IMR-90 (cell line): ENCODE measurements around the gene PTPRF. TPM values are rescaled to one million over a fixed set of nuclear protein-coding genes. Genes with fewer than 3 reads are reported as not detected.

Experiments used
- ATAC-seq: fragments of 200-7000 bp; cut with Tn5 transposase; 2 replicates; pipeline ENCODE4 v1.9.1; 2020; ENCODE audit warnings: low read depth, mild to moderate bottlenecking, moderate library complexity
- BruUV-seq: library from RNA; stranded (reverse); fragments of 400-500 nt; replicated peaks from 2 replicates; lab custom pipeline; 2021; lab: Mats Ljungman, UMichigan
- CTCF ChIA-PET: fragments of 300-600 bp; formaldehyde crosslinking; extraction: SDS; loops from one replicate; lab custom pipeline; 2021; ENCODE audit warnings: antibody characterized with exemption; lab: Yijun Ruan, JAX
- POLR2A ChIA-PET: fragments of 300-600 bp; sonication (Branson Sonifier 250); formaldehyde crosslinking; loops from one replicate; lab custom pipeline; 2022; ENCODE audit warnings: antibody characterized with exemption; ENCODE audit not compliant: unreplicated experiment; lab: Charles Lee
- DNase-seq: peaks from one replicate; pipeline ENCODE4 v3.0.0; 2013
- H2AFZ ChIP-seq: replicated peaks from 2 replicates; pipeline ENCODE3; 2013; ENCODE audit warnings: low read length, mild to moderate bottlenecking; ENCODE audit not compliant: poor library complexity
- H2AK5ac ChIP-seq: 2 replicates; pipeline ENCODE4 v1.6.1; 2013; ENCODE audit warnings: low read depth, low read length, inconsistent platforms
- H2AK9ac ChIP-seq: replicated peaks from 2 replicates; pipeline ENCODE3; 2013; ENCODE audit warnings: mild to moderate bottlenecking, low read depth, low read length, moderate library complexity; ENCODE audit not compliant: poor library complexity
- H2BK120ac ChIP-seq: 2 replicates; pipeline ENCODE4 v1.6.1; 2013; ENCODE audit warnings: low read depth, low read length, inconsistent platforms
- H2BK15ac ChIP-seq: 3 replicates; pipeline ENCODE4 v1.6.1; 2013; ENCODE audit warnings: low read depth, low read length, inconsistent platforms
- H2BK20ac ChIP-seq: 2 replicates; pipeline ENCODE4 v1.6.1; 2013; ENCODE audit warnings: low read depth, mild to moderate bottlenecking, inconsistent platforms, low read length, moderate library complexity
- H2BK5ac ChIP-seq: 2 replicates; pipeline ENCODE4 v1.6.1; 2013; ENCODE audit warnings: mild to moderate bottlenecking, low read depth, low read length, inconsistent platforms; ENCODE audit not compliant: poor library complexity, severe bottlenecking
- H3K14ac ChIP-seq: replicated peaks from 2 replicates; pipeline ENCODE4 v1.6.1; 2013; ENCODE audit warnings: low read depth, low read length, inconsistent platforms
- H3K18ac ChIP-seq: 2 replicates; pipeline ENCODE4 v1.6.1; 2013; ENCODE audit warnings: low read depth, low read length, control low read depth
- H3K23ac ChIP-seq: 2 replicates; pipeline ENCODE4 v1.6.1; 2013; ENCODE audit warnings: low read depth, low read length, inconsistent platforms
- H3K27ac ChIP-seq: 2 replicates; pipeline ENCODE4 v1.5.1; 2013; ENCODE audit warnings: mild to moderate bottlenecking, control low read depth, low read length; ENCODE audit not compliant: insufficient read depth
- H3K27me3 ChIP-seq: 2 replicates; pipeline ENCODE4 v1.6.1; 2013; ENCODE audit warnings: low read length; ENCODE audit not compliant: control insufficient read depth, insufficient read depth
- H3K36me3 ChIP-seq: 2 replicates; pipeline ENCODE4 v1.6.1; 2013; ENCODE audit warnings: low read length, mixed read lengths; ENCODE audit not compliant: control insufficient read depth, insufficient read depth
- H3K4ac ChIP-seq: 2 replicates; pipeline ENCODE4 v1.6.1; 2013; ENCODE audit warnings: low read depth, low read length, inconsistent platforms
- H3K4me1 ChIP-seq: 2 replicates; pipeline ENCODE4 v1.6.1; 2013; ENCODE audit warnings: low read length, mixed read lengths; ENCODE audit not compliant: control insufficient read depth, insufficient read depth
- H3K4me2 ChIP-seq: 2 replicates; pipeline ENCODE4 v1.6.1; 2013; ENCODE audit warnings: low read depth, mild to moderate bottlenecking, control low read depth, low read length, moderate library complexity
- H3K4me3 ChIP-seq: 2 replicates; pipeline ENCODE4 v1.5.1; 2013; ENCODE audit warnings: low read depth, mild to moderate bottlenecking, control low read depth, low read length, moderate library complexity; ENCODE audit not compliant: insufficient read depth
- H3K56ac ChIP-seq: 2 replicates; pipeline ENCODE4 v1.6.1; 2013; ENCODE audit warnings: low read length, inconsistent platforms; ENCODE audit not compliant: insufficient read depth; ENCODE audit errors: extremely low read depth
- H3K79me1 ChIP-seq, 2 experiments: 2 replicates each; pipeline ENCODE4 v1.6.1; 2013; ENCODE audit warnings: low read length in 2 of 2, inconsistent platforms in 1 of 2, low read depth in 1 of 2
- H3K9ac ChIP-seq: 2 replicates; pipeline ENCODE4 v1.6.1; 2013; ENCODE audit warnings: low read depth, low read length, control low read depth
- H3K9me1 ChIP-seq: 2 replicates; pipeline ENCODE4 v1.6.1; 2013; ENCODE audit warnings: low read length, inconsistent platforms; ENCODE audit not compliant: insufficient read depth
- H3K9me3 ChIP-seq: 2 replicates; pipeline ENCODE4 v1.6.1; 2013; ENCODE audit warnings: low read length; ENCODE audit not compliant: control insufficient read depth, insufficient read depth
- H4K20me1 ChIP-seq: 2 replicates; pipeline ENCODE4 v1.6.1; 2013; ENCODE audit warnings: low read length, inconsistent platforms; ENCODE audit not compliant: insufficient read depth
- H4K5ac ChIP-seq: 2 replicates; pipeline ENCODE4 v1.6.1; 2013; ENCODE audit warnings: mild to moderate bottlenecking, low read depth, low read length, control low read depth
- H4K8ac ChIP-seq, 2 experiments: 2 replicates each; pipeline ENCODE4 v1.6.1; 2013; ENCODE audit warnings: low read depth in 2 of 2, low read length in 2 of 2, control low read depth in 1 of 2, inconsistent platforms in 1 of 2
- H4K91ac ChIP-seq: 2 replicates; pipeline ENCODE4 v1.6.1; 2013; ENCODE audit warnings: low read depth, low read length, inconsistent platforms; ENCODE audit not compliant: insufficient read depth
- BHLHE40 ChIP-seq: fragments of 150-350 bp; IDR thresholded peaks from 2 replicates; pipeline ENCODE4 v1.6.1; 2016; ENCODE audit warnings: mild to moderate bottlenecking, low read depth, low read length
- CEBPB ChIP-seq: IDR thresholded peaks from 2 replicates; pipeline ENCODE4 v1.6.1; 2012; ENCODE audit warnings: low read depth, low read length, improper control_type of control experiment
- CHD1 ChIP-seq: IDR thresholded peaks from 2 replicates; pipeline ENCODE4 v1.6.1; 2012; ENCODE audit warnings: low read depth, low read length, improper control_type of control experiment
- CTCF ChIP-seq: conservative IDR thresholded peaks from 2 replicates; pipeline ENCODE4 v1.5.1; 2012; ENCODE audit warnings: mild to moderate bottlenecking, low read depth, low read length, improper control_type of control experiment
- ELK1 ChIP-seq: fragments of 150-350 bp; IDR thresholded peaks from 2 replicates; pipeline ENCODE4 v1.6.1; 2016; ENCODE audit warnings: low read depth, mild to moderate bottlenecking, low read length, moderate library complexity, borderline replicate concordance
- FOS ChIP-seq: fragments of 150-350 bp; IDR thresholded peaks from 2 replicates; pipeline ENCODE4 v1.6.1; 2016; ENCODE audit warnings: low read depth, low read length
- MAFK ChIP-seq: IDR thresholded peaks from 2 replicates; pipeline ENCODE4 v1.6.1; 2012; ENCODE audit warnings: low read depth, low read length, improper control_type of control experiment
- MAZ ChIP-seq: IDR thresholded peaks from 2 replicates; pipeline ENCODE4 v1.6.1; 2012; ENCODE audit warnings: low read depth, mild to moderate bottlenecking, low read length, improper control_type of control experiment, moderate library complexity, borderline replicate concordance
- MXI1 ChIP-seq: IDR thresholded peaks from 2 replicates; pipeline ENCODE4 v1.6.1; 2012; ENCODE audit warnings: low read depth, mild to moderate bottlenecking, low read length, moderate library complexity, borderline replicate concordance
- NFE2L2 ChIP-seq: fragments of 150-350 bp; IDR thresholded peaks from 2 replicates; pipeline ENCODE4 v1.6.1; 2016; ENCODE audit warnings: low read depth, mild to moderate bottlenecking, low read length
- RAD21 ChIP-seq: IDR thresholded peaks from 2 replicates; pipeline ENCODE4 v1.6.1; 2012; ENCODE audit warnings: low read length, improper control_type of control experiment
- RCOR1 ChIP-seq: IDR thresholded peaks from 2 replicates; pipeline ENCODE4 v1.6.1; 2012; ENCODE audit warnings: mild to moderate bottlenecking, low read length, improper control_type of control experiment; ENCODE audit not compliant: insufficient replicate concordance
- SMC3 ChIP-seq: fragments of 150-350 bp; IDR thresholded peaks from 2 replicates; pipeline ENCODE4 v1.6.1; 2016; ENCODE audit warnings: low read depth, mild to moderate bottlenecking, antibody characterized with exemption, low read length, moderate library complexity
- USF2 ChIP-seq: fragments of 150-350 bp; IDR thresholded peaks from 2 replicates; pipeline ENCODE4 v1.6.1; 2017; ENCODE audit warnings: mild to moderate bottlenecking, antibody characterized with exemption, low read length, low read depth
- WGBS, 2 experiments: methylation state at CpG; one replicate each; pipeline versions ENCODE4 v1.1.5 to v1.1.7; 2013; ENCODE audit warnings: missing lambda C conversion rate in 2 of 2; ENCODE audit not compliant: insufficient read length in 1 of 2; ENCODE audit errors: extremely low coverage in 2 of 2; 5-methylcytosine and 5-hydroxymethylcytosine counted together
- dilution Hi-C: fragments of 300-500 bp; cut with HindIII; formaldehyde crosslinking; loops from one replicate; pipeline ENCODE4 v1.14.3; 2018; ENCODE audit warnings: low sequenced_read_pairs; ENCODE audit not compliant: unreplicated experiment
- in situ Hi-C: fragments of 300-500 bp; cut with MboI; formaldehyde crosslinking; loops from 3 replicates; pipeline ENCODE4 v1.14.3; 2019; ENCODE audit warnings: low sequenced_read_pairs, inconsistent platforms, mixed read lengths
- intact Hi-C: fragments of 100-400 bp; cut with micrococcal nuclease; formaldehyde crosslinking; loops from 2 replicates; pipeline ENCODE4 v1.10.0; 2022
- polyA plus RNA-seq, 3 experiments: library from polyadenylated mRNA; depleted of rRNA; stranded (reverse); fragments of >200 nt; gene quantifications; 2 replicates each; pipeline ENCODE4 v1.2.3, GENCODE V29; 2012; ENCODE audit warnings: low replicate concordance in 1 of 3
- total RNA-seq: library from RNA; depleted of rRNA; stranded (reverse); fragments of >200 nt; gene quantifications from 2 replicates; pipeline ENCODE4 v1.2.3, GENCODE V29; 2012

Gene PTPRF
- total and polyA plus RNA-seq, 2 of the 4 experiments (the other 2 are of a cell fraction) = 25.8 to 92.3 TPM

- in situ Hi-C loops (no loop called here), dilution Hi-C loops (no loop called here), intact Hi-C loops (loop anchor here (2.0 kb wide), 1 partner anchor 15 kb away; no protein-coding TSS in a partner anchor)
- no peak overlapping the region for H3K56ac ChIP-seq
- H2BK15ac ChIP-seq = no peak overlapping the region
- H2AFZ ChIP-seq = peak overlapping the region; percentile 63
- H3K23ac ChIP-seq = peak overlapping the region; percentile 43; the same call in 1 of the 2 replicates
- CTCF ChIA-PET = no interaction called here
- ATAC-seq (no peak), DNase-seq (no peak)
- no TSS peak for BruUV-seq
- H3K9me3 ChIP-seq = no peaks in the 10 kb centered on the region
- H4K8ac ChIP-seq = 0 out of 4 replicates have a peak overlapping the region, but pooled peaks of 1 of the 2 experiments have one; percentile 22
- H3K27me3 ChIP-seq = no peaks in the 10 kb centered on the region
- H3K27ac ChIP-seq = no peak overlapping the region
- WGBS, 2 experiments = 100% methylated on average over 1 of the region's 5 CpGs; no CpG with 5 or more reads in 1 of the 2 experiments
- no peak overlapping the region for H2BK20ac ChIP-seq
- peaks cover 5 to 58% of the 10 kb centered on the region in 2 experiments for H3K79me1 ChIP-seq
- H3K4me3 ChIP-seq = no peak overlapping the region
- POLR2A ChIA-PET = no interaction called here
- no peak overlapping the region for H2BK5ac ChIP-seq
- no peak overlapping the region for H4K5ac ChIP-seq
- H2AK9ac ChIP-seq = peak overlapping the region; percentile 29
- peaks cover 42% of the 10 kb centered on the region for H4K20me1 ChIP-seq
- H3K4me1 ChIP-seq = no peaks in the 10 kb centered on the region; the same call in 1 of the 2 replicates
- no peak overlapping the region for H2AK5ac ChIP-seq
- H3K9ac ChIP-seq = no peak overlapping the region
- H3K4ac ChIP-seq = peak overlapping the region; percentile 34; the same call in 1 of the 2 replicates
- no peak overlapping the region for H3K14ac ChIP-seq
- peaks cover 13% of the 10 kb centered on the region for H3K9me1 ChIP-seq
- no peak overlapping the region for H3K18ac ChIP-seq
- no peak overlapping the region; the same call in 1 of the 2 replicates for H2BK120ac ChIP-seq
- H3K4me2 ChIP-seq = no peak overlapping the region
- no peak overlapping the region for H4K91ac ChIP-seq
- H3K36me3 ChIP-seq = peaks cover 17% of the 10 kb centered on the region; the same call in 1 of the 2 replicates
- no peak for TF ChIP-seq CHD1
- no peak for TF ChIP-seq CTCF
- no peak for TF ChIP-seq USF2
- no peak for TF ChIP-seq BHLHE40
- TF ChIP-seq CEBPB = no peak
- TF ChIP-seq FOS = no peak
- no peak for TF ChIP-seq MAFK
- TF ChIP-seq NFE2L2 = no peak
- no peak for TF ChIP-seq RAD21
- TF ChIP-seq RCOR1 = no peak
- no peak for TF ChIP-seq MAZ
- TF ChIP-seq SMC3 = no peak
- no peak for TF ChIP-seq MXI1
- TF ChIP-seq ELK1 = no peak
Observed at GRCh38 chr1:43552059-43552742, 21.5 kb downstream of the PTPRF start.
